HTR-8/SVneo (cell line): ENCODE results near the gene TOR1AIP2.
A peak's percentile ranks its signal among the peaks of the same experiment; 100 is the strongest.

Experiments used
- DNase-seq: peaks from one replicate; pipeline ENCODE4 v3.0.0; 2011; ENCODE audit warnings: low spot score, mixed read lengths; ENCODE audit not compliant: insufficient read length
- FAIRE-seq: peaks from 2 replicates; lab custom pipeline; 2011; peaks lifted over from hg19 to GRCh38; lab: Jason Lieb, UNC

TOR1AIP2 gene

GRCh38 chr1:179877586-179878265, at the start of gene TOR1AIP2:
Gene TOR1AIP2, minus strand, starts transcription at chr1:179877803. Its CDS starts 25,138 bp downstream, at chr1:179852665.
- FAIRE-seq = peak; percentile 76
- DNase-seq = peak; percentile 89

GRCh38 chr1:179926850-179927205, 49.2 kb upstream of the TOR1AIP2 start:
- no peak for FAIRE-seq
- DNase-seq = no peak

GRCh38 chr1:179925922-179926849, 48.6 kb upstream of the TOR1AIP2 start:
- no peak for FAIRE-seq

GRCh38 chr1:179925302-179925701, 47.7 kb upstream of the TOR1AIP2 start:
- DNase-seq (no peak), FAIRE-seq (no peak)

More at GRCh38 chr1:179925922-179926849, 48.6 kb upstream of the TOR1AIP2 start:
- DNase-seq = no peak

GRCh38 chr1:179924268-179924667, 46.7 kb upstream of the TOR1AIP2 start:
- FAIRE-seq = no peak
- DNase-seq = no peak

GRCh38 chr1:179923029-179923428, 45.4 kb upstream of the TOR1AIP2 start:
- FAIRE-seq (no peak), DNase-seq (no peak)

GRCh38 chr1:179921981-179922872, 44.6 kb upstream of the TOR1AIP2 start:
- no peak for DNase-seq
- FAIRE-seq = no peak

- FAIRE-seq = no peak
Measured at GRCh38 chr1:179921472-179921871, 43.9 kb upstream of the TOR1AIP2 start.

GRCh38 chr1:179917601-179918429, 40.2 kb upstream of the TOR1AIP2 start:
- no peak for DNase-seq
- FAIRE-seq = no peak

More at GRCh38 chr1:179921472-179921871, 43.9 kb upstream of the TOR1AIP2 start:
- DNase-seq = no peak

GRCh38 chr1:179911812-179912211, 34.2 kb upstream of the TOR1AIP2 start:
- FAIRE-seq = no peak

GRCh38 chr1:179910934-179911333, 33.3 kb upstream of the TOR1AIP2 start:
- DNase-seq (no peak), FAIRE-seq (no peak)

More at GRCh38 chr1:179911812-179912211, 34.2 kb upstream of the TOR1AIP2 start:
- no peak for DNase-seq

GRCh38 chr1:179889589-179889988, 12.0 kb upstream of the TOR1AIP2 start:
- DNase-seq (no peak), FAIRE-seq (no peak)

GRCh38 chr1:179888071-179888470, 10.5 kb upstream of the TOR1AIP2 start:
- FAIRE-seq (peak; percentile 23), DNase-seq (no peak)

- no peak for DNase-seq
- FAIRE-seq = no peak
Measured at GRCh38 chr1:179883745-179884138, 6.1 kb upstream of the TOR1AIP2 start.

GRCh38 chr1:179883040-179883744, 5.6 kb upstream of the TOR1AIP2 start:
- FAIRE-seq (no peak), DNase-seq (peak; percentile 54)

GRCh38 chr1:179882253-179883039, 4.8 kb upstream of the TOR1AIP2 start, which contains the start of gene TOR1AIP1:
Gene TOR1AIP1, plus strand, starts transcription at chr1:179882285. Its CDS starts 218 bp downstream, at chr1:179882503.
- DNase-seq = peak; percentile 92
- FAIRE-seq = peak; percentile 89

- peak; percentile 81 for DNase-seq
Measured at GRCh38 chr1:179881642-179882252, 4.1 kb upstream of the TOR1AIP2 start.

More at GRCh38 chr1:179881642-179882252, 4.1 kb upstream of the TOR1AIP2 start:
- FAIRE-seq = no peak
